NB4 (cell line): ENCODE data around the gene SPATS1.

Experiments
- POLR2A ChIP-seq: IDR thresholded peaks from 2 replicates; pipeline ENCODE4 v1.6.1; 2011; ENCODE audit warnings: mild to moderate bottlenecking; ENCODE audit not compliant: insufficient read length; ENCODE audit errors: extremely low read depth
- TF ChIP-seq, protein P1 (sequence below): IDR thresholded peaks from one replicate; pipeline ENCODE4 v1.5.1; 2012; ENCODE audit warnings: low read depth, low read length
- TF ChIP-seq, protein P2 (sequence below): IDR thresholded peaks from 2 replicates; pipeline ENCODE4 v1.6.1; 2011; ENCODE audit warnings: low read depth, low read length

GRCh38 chr6:44335631-44336030 is 6.8 kb upstream of the SPATS1 start:
- no peak for TF ChIP-seq POLR2A
- TF ChIP-seq, protein P1, sequence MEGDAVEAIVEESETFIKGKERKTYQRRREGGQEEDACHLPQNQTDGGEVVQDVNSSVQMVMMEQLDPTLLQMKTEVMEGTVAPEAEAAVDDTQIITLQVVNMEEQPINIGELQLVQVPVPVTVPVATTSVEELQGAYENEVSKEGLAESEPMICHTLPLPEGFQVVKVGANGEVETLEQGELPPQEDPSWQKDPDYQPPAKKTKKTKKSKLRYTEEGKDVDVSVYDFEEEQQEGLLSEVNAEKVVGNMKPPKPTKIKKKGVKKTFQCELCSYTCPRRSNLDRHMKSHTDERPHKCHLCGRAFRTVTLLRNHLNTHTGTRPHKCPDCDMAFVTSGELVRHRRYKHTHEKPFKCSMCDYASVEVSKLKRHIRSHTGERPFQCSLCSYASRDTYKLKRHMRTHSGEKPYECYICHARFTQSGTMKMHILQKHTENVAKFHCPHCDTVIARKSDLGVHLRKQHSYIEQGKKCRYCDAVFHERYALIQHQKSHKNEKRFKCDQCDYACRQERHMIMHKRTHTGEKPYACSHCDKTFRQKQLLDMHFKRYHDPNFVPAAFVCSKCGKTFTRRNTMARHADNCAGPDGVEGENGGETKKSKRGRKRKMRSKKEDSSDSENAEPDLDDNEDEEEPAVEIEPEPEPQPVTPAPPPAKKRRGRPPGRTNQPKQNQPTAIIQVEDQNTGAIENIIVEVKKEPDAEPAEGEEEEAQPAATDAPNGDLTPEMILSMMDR, result no peak
- TF ChIP-seq, protein P2, sequence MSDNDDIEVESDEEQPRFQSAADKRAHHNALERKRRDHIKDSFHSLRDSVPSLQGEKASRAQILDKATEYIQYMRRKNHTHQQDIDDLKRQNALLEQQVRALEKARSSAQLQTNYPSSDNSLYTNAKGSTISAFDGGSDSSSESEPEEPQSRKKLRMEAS, result no peak
